Stomach smooth muscle (tissue), 2 donors: ENCODE measurements around the gene MRPS24.

Experiments used
- H3K27ac ChIP-seq: one replicate; pipeline ENCODE4 v1.7.0; 2013; ENCODE audit warnings: mild to moderate bottlenecking, low read length, inconsistent platforms
- H3K27me3 ChIP-seq, 2 donors: one replicate each; pipeline ENCODE4 v1.7.0; 2013; ENCODE audit warnings: low read length in 2 of 2; ENCODE audit not compliant: insufficient read depth in 2 of 2, control insufficient read depth in 1 of 2
- H3K36me3 ChIP-seq, 2 donors: one replicate each; pipeline ENCODE4 v1.7.0; 2013; ENCODE audit warnings: low read length in 2 of 2; ENCODE audit not compliant: control insufficient read depth in 2 of 2, insufficient read depth in 2 of 2
- H3K4me1 ChIP-seq: one replicate; pipeline ENCODE4 v1.7.0; 2013; ENCODE audit warnings: low read length; ENCODE audit not compliant: control insufficient read depth, insufficient read depth
- H3K4me3 ChIP-seq, 2 donors: one replicate each; pipeline ENCODE4 v1.7.0; 2013; ENCODE audit warnings: low read length in 2 of 2
- H3K9ac ChIP-seq, 2 donors: one replicate each; pipeline ENCODE4 v1.7.0; 2013; ENCODE audit warnings: low read length in 2 of 2, mild to moderate bottlenecking in 1 of 2
- H3K9me3 ChIP-seq, 2 donors: one replicate each; pipeline ENCODE4 v1.7.0; 2013; ENCODE audit warnings: low read length in 2 of 2; ENCODE audit not compliant: control insufficient read depth in 2 of 2
- donor health status: healthy.
- donor health status: Pancreatic carcinoma.

Gene MRPS24

DNA sequence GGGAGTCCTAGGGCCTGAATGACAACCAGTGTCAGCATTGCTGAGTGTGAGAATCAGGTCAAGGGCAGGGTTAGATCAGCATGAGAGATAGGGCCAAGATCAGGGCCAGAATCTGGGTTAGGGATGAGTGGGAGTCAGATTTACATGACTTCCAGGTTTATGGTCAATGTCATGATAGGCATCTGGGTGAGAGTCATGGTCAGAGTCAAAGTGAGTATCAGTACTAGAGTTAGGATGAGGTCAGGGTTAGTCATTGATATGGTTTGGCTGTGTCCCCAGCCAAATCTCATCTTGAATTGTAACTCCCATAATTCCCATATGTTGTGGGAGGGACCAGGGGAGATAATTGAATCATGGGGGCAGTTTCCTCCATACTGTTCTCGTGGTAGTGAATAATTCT is 12.3 kb downstream of the MRPS24 start:
- H3K4me1 ChIP-seq = no peaks in the 10 kb centered on the region
- H3K9ac ChIP-seq = no peak overlapping the region
- no peak overlapping the region for H3K27ac ChIP-seq
- no peak overlapping the region for H3K4me3 ChIP-seq
- no peaks in the 10 kb centered on the region for H3K27me3 ChIP-seq
- H3K36me3 ChIP-seq = no peaks in the 10 kb centered on the region
- H3K9me3 ChIP-seq = no peaks in the 10 kb centered on the region

DNA sequence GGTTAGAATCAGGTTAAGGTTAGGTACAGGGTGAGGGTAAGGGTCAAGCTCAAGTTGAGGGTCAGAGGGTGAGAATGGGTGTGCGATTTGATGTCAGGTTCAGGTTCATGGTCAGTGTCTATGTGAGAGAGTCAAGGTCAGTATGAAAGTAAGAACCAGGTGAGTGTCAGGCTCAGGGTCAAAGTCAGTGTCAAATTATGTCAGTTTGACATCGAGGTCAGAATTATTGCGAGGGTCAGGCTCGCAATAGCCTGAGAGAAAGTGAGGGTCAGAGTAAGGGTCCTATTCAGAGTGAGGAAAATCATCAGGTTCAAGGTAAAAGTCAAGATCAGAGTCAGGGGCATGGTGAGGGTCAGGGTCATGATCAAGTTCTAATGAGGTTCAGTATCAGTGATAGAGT is 13.0 kb downstream of the MRPS24 start:
- H3K27me3 ChIP-seq = no peaks in the 10 kb centered on the region
- H3K4me1 ChIP-seq = no peaks in the 10 kb centered on the region
- H3K36me3 ChIP-seq = no peaks in the 10 kb centered on the region
- no peak overlapping the region for H3K9ac ChIP-seq
- no peaks in the 10 kb centered on the region for H3K9me3 ChIP-seq
- H3K4me3 ChIP-seq = no peak overlapping the region
- H3K27ac ChIP-seq = no peak overlapping the region

DNA sequence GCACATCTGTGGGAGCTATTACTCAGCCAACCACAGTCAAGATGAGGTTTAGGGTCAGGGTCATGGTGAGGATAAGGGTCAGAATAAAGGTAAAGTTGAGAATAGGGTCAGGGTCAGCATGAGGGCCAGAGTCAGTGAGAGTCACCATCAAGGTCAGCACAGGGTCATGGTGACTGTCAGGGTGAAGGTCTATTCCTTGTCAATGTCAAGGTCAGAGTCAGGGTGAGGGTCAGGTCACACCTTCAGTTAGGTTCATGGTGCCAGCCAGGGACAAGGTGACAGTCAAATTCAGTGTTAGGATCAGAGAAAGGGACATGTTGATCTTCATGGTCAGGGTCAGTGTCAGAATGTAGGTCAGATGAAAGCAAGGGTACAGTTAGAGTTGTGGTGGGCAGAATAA is 14.1 kb downstream of the MRPS24 start:
- Histone ChIP-seq H3K27me3 (no peaks in the 10 kb centered on the region), H3K36me3 (no peaks in the 10 kb centered on the region), H3K9ac (no peak overlapping the region), H3K9me3 (no peaks in the 10 kb centered on the region), H3K4me1 (no peaks in the 10 kb centered on the region), H3K4me3 (no peak overlapping the region), H3K27ac (no peak overlapping the region)

DNA sequence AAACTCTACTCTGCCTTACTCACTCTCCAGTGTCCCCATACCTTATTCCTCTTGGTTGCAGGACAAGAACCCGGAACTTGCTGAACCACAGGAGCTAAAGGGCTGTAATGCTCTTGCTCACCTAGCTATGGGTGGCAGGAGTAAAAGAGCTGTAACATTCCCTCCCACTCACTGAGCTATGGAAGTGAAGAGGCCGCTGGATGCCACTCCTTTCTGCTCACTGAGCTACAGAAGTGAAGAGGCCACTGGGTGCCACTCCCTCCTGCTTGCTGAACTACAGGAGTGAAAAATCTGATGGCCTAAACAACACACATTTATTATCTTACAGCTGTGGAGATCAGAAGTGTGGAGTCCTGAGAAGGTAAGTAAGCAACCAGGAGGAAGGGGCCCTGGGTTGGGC is 17.5 kb downstream of the MRPS24 start:
- no peaks in the 10 kb centered on the region for H3K36me3 ChIP-seq
- H3K9ac ChIP-seq = no peak overlapping the region
- no peak overlapping the region for H3K27ac ChIP-seq
- H3K27me3 ChIP-seq = no peaks in the 10 kb centered on the region
- no peaks in the 10 kb centered on the region for H3K9me3 ChIP-seq
- H3K4me3 ChIP-seq = no peak overlapping the region
- H3K4me1 ChIP-seq = no peaks in the 10 kb centered on the region

DNA sequence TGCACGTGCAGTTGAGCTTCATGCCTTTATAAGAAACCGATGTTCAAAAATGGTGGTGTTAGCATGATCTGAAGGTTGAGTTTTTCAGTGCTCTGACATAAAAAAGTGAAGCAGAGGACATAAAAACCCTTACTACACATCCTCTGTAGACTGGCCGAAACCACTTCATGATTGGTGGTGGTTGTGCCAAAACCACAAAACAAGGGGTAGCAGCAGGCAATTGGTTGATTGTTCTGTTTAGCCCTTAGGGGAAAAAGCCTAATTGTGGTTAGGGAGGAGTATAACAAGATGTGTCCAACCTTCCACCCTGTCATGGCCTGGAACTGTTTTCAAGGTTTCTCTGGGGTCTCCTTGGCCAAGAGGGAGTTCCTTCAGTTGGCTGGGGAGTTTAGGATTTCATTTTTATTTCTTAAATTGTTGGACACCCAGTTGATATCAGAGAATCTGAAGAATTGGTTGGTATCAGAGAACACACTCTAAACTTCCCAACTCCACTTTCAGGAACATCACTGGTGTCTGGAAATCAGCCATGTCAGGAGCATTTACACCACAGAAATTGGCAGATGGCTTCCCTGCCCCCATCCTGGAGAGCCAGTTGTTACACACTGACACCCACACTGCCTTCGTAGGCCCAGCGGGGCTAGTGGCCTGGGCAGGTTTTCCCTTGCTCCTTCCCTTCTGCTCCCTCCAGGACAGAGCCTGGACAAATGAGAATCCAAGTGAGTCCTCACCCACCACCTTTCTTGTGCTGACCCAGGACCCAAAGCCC is 18.8 kb downstream of the MRPS24 start:
- no peaks in the 10 kb centered on the region for H3K36me3 ChIP-seq
- no peaks in the 10 kb centered on the region for H3K9me3 ChIP-seq
- H3K4me3 ChIP-seq = no peak overlapping the region
- no peaks in the 10 kb centered on the region for H3K27me3 ChIP-seq
- no peak overlapping the region for H3K27ac ChIP-seq
- H3K9ac ChIP-seq = no peak overlapping the region
- H3K4me1 ChIP-seq = no peaks in the 10 kb centered on the region

DNA sequence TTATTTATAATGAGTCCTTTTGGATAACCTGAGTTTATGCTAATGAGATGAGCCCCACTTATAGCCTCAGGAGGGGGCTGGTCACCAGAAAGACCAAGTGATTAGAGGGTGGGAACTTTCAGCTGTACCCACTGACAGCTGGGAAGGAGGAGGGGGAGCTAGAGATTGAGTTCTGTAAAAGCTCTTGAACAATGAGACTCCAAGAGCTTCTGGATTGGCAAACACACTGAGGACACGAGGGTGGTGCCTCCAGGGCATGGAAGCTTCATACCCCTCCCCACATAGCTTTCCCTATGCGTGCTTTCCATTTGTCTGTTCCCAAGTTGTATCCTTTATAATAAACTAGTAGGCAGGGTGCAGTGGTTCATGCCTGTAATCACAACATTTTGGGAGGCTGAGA is 20.3 kb downstream of the MRPS24 start:
- H3K4me3 ChIP-seq = no peak overlapping the region
- H3K4me1 ChIP-seq = no peaks in the 10 kb centered on the region
- no peak overlapping the region for H3K9ac ChIP-seq
- no peak overlapping the region for H3K27ac ChIP-seq
- no peaks in the 10 kb centered on the region for H3K27me3 ChIP-seq
- H3K9me3 ChIP-seq = no peaks in the 10 kb centered on the region
- no peaks in the 10 kb centered on the region for H3K36me3 ChIP-seq

DNA sequence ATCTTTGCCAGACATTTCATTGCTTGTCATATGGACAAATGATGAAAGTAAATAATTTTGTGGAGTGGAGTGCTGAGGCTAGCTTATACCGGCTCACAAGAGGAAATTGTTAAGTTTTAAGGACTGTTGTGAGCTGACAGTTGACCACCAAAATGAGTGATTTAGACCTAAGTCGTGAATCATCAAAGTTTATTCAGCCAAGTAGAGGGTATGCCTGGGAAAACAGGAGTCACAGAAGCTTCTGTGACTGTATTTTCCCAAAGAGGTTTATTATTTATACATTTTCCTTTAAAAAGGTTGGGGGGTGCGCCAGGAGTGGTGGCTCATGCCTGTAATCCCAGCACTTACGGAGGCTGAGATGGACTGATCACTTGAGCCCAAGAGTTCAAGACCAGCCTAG is 21.8 kb downstream of the MRPS24 start:
- Histone ChIP-seq H3K27ac (no peak overlapping the region), H3K36me3 (no peaks in the 10 kb centered on the region)

DNA sequence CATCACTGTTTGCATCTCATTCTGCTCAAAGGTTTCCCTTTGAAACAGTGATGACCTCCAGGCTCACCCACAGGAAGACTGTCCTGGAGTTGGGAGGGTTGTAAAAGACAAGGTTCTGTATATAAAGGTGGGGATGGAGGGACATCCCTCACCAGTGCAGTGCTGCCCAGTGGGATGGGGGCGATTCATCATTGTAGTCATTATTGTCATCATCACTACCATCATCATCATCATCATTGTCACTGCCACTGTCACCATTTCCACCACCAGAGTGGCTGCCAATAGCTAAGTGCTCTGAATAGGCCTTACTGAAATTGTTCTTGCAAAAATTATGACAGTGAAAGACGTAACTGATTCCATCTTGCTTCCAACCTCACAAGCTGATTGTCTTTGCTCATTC is 24.7 kb downstream of the MRPS24 start:
- no peak overlapping the region for H3K27ac ChIP-seq
- no peaks in the 10 kb centered on the region for H3K9me3 ChIP-seq
- H3K27me3 ChIP-seq = no peaks in the 10 kb centered on the region
- no peaks in the 10 kb centered on the region for H3K36me3 ChIP-seq
- no peaks in the 10 kb centered on the region for H3K4me1 ChIP-seq
- no peak overlapping the region for H3K9ac ChIP-seq
- no peak overlapping the region for H3K4me3 ChIP-seq

More for the DNA sequence above, 21.8 kb downstream of the MRPS24 start:
- Histone ChIP-seq H3K27me3 (no peaks in the 10 kb centered on the region), H3K4me1 (no peaks in the 10 kb centered on the region), H3K9me3 (no peaks in the 10 kb centered on the region), H3K4me3 (no peak overlapping the region), H3K9ac (no peak overlapping the region)

DNA sequence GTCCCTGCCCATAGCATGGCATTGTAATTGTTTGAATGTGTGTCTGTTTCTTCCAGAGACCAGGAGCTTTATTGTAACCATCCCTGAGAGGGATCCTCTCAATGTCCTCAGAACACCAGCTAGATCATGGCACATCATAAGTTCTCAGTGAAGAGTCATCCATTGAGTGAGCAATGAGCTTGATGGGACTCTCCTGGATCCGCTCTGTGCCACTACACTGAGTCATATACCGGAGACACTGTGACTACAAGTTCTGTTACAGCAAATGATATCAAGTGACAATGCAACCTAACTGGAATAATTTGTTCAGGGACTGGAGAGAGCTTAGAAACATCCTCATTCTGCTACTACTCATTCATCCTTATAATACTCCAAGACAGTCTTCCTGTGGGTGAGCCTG is 25.1 kb downstream of the MRPS24 start:
- H3K9ac ChIP-seq = no peak overlapping the region
- H3K4me3 ChIP-seq = no peak overlapping the region
- no peak overlapping the region for H3K27ac ChIP-seq
- no peaks in the 10 kb centered on the region for H3K9me3 ChIP-seq
- no peaks in the 10 kb centered on the region for H3K4me1 ChIP-seq
- H3K36me3 ChIP-seq = no peaks in the 10 kb centered on the region
- H3K27me3 ChIP-seq = no peaks in the 10 kb centered on the region

DNA sequence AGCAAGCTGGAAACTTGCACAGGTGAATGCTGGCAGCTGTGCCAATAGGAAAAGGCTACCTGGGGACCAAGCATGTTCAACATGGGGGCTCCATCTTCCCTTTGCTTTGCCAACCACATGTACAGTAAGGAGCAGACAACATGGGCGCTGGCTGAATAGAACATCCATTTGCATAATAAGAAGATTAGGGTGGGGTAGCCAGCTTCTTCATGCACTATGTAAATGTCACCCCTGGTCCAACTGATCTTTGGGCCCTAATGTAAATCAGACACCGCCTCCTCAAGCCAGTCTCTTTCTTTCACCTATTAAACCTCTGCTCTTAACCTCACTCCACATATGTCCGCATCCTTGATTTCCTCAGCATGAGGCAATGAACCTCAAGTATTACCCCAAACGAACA is 26.0 kb downstream of the MRPS24 start:
- H3K36me3 ChIP-seq = no peaks in the 10 kb centered on the region

DNA sequence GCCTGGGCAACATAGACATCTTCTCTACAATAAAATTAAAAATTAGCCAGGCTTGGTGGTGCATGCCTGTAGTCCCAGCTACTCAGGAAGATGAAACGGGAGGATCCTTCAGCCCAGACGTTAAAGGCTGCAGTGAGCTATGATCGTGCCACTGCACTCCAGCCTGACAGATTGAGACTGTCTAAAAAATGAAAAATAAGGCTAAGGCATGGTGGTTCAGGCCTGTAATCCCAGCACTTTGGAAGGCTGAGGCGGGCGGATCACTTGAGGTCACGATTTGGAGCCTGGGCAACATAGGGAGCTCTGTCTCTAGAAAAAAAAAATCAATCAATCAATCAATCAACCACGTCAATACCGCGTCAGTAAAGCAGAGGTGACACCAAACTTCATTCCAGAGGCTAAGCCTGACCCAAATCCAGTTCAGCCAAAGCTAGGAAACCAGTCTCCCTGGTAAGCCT is 31.1 kb downstream of the MRPS24 start:
- Histone ChIP-seq H3K9ac (peak overlapping the region; percentile 39 to 68), H3K27ac (no peak overlapping the region), H3K9me3 (no peaks in the 10 kb centered on the region), H3K27me3 (no peaks in the 10 kb centered on the region), H3K4me1 (peaks cover 9% of the 10 kb centered on the region), H3K4me3 (peak overlapping the region in 1 of 2 donors; percentile 66), H3K36me3 (no peaks in the 10 kb centered on the region)

More for the DNA sequence above, 26.0 kb downstream of the MRPS24 start:
- H3K4me3 ChIP-seq = no peak overlapping the region
- no peaks in the 10 kb centered on the region for H3K27me3 ChIP-seq
- no peaks in the 10 kb centered on the region for H3K9me3 ChIP-seq
- H3K9ac ChIP-seq = no peak overlapping the region
- H3K4me1 ChIP-seq = peaks cover 8% of the 10 kb centered on the region
- no peak overlapping the region for H3K27ac ChIP-seq
